ENCODE results near the gene ARHGEF7.
A peak's percentile ranks its signal among the peaks of the same experiment; 100 is the strongest.

Gene ARHGEF7

DNA sequence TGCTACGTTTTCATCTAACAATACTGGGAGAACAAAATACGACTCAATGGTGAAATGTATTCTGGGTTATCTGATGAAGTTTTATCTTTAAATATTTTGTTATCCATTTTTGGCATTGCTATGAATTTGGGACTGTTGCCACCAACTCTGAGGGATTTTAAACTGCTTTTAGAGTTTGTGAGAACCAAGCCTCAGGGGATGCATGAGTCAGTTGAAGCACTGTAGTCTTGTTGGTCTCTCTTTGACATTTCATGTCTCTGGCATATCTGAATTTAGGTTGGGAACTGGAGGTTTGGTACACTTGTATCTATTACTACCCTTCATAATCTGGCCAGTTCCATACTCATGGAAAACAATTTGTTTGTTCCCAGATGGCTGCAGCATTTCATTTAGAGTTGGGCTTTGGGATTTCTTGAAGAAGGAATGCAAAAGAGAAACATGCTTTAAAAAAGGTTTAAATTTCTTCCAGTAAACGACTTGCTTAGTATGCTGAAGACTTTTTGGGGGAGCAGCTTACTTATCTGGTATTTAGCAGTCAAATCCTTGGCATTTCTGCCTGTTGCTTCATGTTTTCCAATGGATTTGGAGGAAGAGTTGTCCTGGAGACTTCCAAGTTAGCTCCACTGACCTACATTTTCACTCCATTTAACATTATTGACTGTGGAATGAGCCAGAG, 28.9 kb downstream of the ARHGEF7 start:
- no peak for DNase-seq (ENCODE audit: low read depth)
- TF ChIP-seq, protein P1, sequence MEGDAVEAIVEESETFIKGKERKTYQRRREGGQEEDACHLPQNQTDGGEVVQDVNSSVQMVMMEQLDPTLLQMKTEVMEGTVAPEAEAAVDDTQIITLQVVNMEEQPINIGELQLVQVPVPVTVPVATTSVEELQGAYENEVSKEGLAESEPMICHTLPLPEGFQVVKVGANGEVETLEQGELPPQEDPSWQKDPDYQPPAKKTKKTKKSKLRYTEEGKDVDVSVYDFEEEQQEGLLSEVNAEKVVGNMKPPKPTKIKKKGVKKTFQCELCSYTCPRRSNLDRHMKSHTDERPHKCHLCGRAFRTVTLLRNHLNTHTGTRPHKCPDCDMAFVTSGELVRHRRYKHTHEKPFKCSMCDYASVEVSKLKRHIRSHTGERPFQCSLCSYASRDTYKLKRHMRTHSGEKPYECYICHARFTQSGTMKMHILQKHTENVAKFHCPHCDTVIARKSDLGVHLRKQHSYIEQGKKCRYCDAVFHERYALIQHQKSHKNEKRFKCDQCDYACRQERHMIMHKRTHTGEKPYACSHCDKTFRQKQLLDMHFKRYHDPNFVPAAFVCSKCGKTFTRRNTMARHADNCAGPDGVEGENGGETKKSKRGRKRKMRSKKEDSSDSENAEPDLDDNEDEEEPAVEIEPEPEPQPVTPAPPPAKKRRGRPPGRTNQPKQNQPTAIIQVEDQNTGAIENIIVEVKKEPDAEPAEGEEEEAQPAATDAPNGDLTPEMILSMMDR (IDR thresholded peaks at IDR 0.05; ENCODE audit: control insufficient read depth, extremely low read depth, insufficient read depth), result no peak
- no peak overlapping the region for H3K4me3 ChIP-seq (ENCODE audit: low read depth, low read length)

DNA sequence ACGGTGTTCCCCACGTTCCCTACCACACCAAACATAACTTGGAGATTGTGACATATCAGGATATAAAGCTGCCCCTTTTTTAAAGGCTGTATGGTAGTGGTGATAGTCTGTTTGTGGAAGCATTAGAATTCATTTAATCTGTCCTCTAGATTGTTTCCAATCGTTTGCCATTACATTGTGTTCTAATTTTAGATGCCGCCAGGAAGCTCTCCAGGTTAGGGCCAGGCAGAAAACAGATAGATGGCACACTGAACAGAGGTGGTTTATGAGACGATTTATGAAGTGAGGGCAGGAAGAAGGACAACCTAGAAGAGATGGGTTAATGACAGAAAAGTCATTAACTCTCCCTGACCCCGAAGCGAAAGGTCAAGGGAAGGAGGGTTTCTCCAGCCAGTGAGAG, 30.0 kb downstream of the ARHGEF7 start:
- TF ChIP-seq, protein P1 (IDR thresholded peaks at IDR 0.05; ENCODE audit: control insufficient read depth, extremely low read depth, insufficient read depth), result no peak
- H3K4me3 ChIP-seq (ENCODE audit: low read depth, low read length), result no peak overlapping the region
- no peak for DNase-seq (ENCODE audit: low read depth)

DNA sequence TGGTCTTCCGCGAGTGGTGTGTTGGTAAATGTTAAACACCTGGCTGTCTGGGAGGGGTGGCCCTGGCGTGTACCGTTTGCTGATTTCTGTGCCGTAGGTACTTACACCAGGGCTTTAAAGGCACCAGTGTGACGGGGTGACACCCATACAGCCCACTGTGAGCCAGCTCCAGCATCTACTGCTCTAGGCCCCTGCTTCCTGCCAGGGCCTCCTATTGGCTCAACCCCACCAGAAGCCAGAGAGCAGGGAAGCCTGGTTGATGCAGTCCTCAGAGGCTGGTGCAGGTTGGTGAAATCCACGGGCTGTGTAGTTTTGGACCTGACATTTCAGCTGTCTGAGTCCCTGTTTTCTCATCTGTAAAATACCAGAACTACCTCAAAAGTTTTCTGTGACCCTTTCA, 30.4 kb downstream of the ARHGEF7 start:
- no peak for DNase-seq (ENCODE audit: low read depth)
- TF ChIP-seq, protein P1 (IDR thresholded peaks at IDR 0.05; ENCODE audit: control insufficient read depth, extremely low read depth, insufficient read depth), result no peak
- H3K4me3 ChIP-seq (ENCODE audit: low read depth, low read length), result no peak overlapping the region

- no peak for DNase-seq (ENCODE audit: low read depth)
- TF ChIP-seq, protein P1 (IDR thresholded peaks at IDR 0.05; ENCODE audit: control insufficient read depth, extremely low read depth, insufficient read depth), result no peak
- H3K4me3 ChIP-seq (ENCODE audit: low read depth, low read length), result peak overlapping the region; percentile 77
Measured at GRCh38 chr13:111152844-111153243, 37.7 kb downstream of the ARHGEF7 start.

GRCh38 chr13:111153279-111153976, 38.3 kb downstream of the ARHGEF7 start:
- peak; percentile 46 for DNase-seq (ENCODE audit: low read depth)
- peak overlapping the region; percentile 77 for H3K4me3 ChIP-seq (ENCODE audit: low read depth, low read length)

DNA sequence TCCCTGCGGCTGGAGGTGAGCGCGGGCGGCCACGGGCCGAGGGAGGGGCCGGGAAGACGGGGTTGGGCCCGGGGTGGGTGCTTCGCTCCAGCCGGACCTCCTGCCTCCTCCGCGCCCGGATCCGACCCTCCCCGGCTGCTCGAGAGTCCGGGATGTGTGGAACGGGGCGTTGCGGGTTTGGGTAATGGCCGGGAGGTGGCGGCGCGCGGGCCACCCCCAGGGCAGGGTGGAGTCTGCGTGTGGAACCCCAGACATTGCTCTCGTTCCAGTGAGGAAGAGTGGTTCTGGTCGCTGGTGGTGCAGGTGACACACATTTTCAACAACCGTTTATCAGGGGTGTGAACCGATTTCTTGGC, 38.8 kb downstream of the ARHGEF7 start:
- TF ChIP-seq, protein P1 (IDR thresholded peaks at IDR 0.05; ENCODE audit: control insufficient read depth, extremely low read depth, insufficient read depth), result no peak
- H3K4me3 ChIP-seq (ENCODE audit: low read depth, low read length), result peak overlapping the region; percentile 77
- DNase-seq (ENCODE audit: low read depth), result no peak

More at GRCh38 chr13:111153279-111153976, 38.3 kb downstream of the ARHGEF7 start:
- TF ChIP-seq, protein P1 (IDR thresholded peaks at IDR 0.05; ENCODE audit: control insufficient read depth, extremely low read depth, insufficient read depth), result 0 out of 2 replicates have a peak, but pooled peaks have one; percentile 23

Data from LNCaP clone FGC (cell line).